Keratinocyte (primary cell): ENCODE measurements around the gene FTO. TPM values are rescaled to one million over a fixed set of nuclear protein-coding genes. Genes with fewer than 3 reads are reported as not detected.

ENCODE experiments used
- DNase-seq: peaks from one replicate; pipeline ENCODE4 v3.0.0-alpha.2; 2011; ENCODE audit warnings: low read depth, missing footprints, low spot score
- FAIRE-seq: peaks from 2 replicates; lab custom pipeline; 2011; peaks lifted over from hg19 to GRCh38; lab: Jason Lieb, UNC
- H2AFZ ChIP-seq: 2 replicates; pipeline ENCODE4 v1.6.0; 2012; ENCODE audit warnings: low read length, control low read depth, inconsistent platforms; ENCODE audit not compliant: control insufficient read depth
- H3K27ac ChIP-seq: 2 replicates; pipeline ENCODE4 v1.5.1; 2011; ENCODE audit warnings: low read length; ENCODE audit not compliant: control insufficient read depth, insufficient read depth
- H3K27me3 ChIP-seq: 3 replicates; pipeline ENCODE4 v1.6.0; 2011; ENCODE audit warnings: low read length; ENCODE audit not compliant: control insufficient read depth, insufficient read depth; ENCODE audit errors: extremely low read depth
- H3K36me3 ChIP-seq, 2 experiments: 2 replicates in 1 of 2; 3 replicates in 1 of 2; pipeline ENCODE4 v1.5.1; 2011; ENCODE audit warnings: low read length in 2 of 2, mild to moderate bottlenecking in 1 of 2; ENCODE audit not compliant: control insufficient read depth in 2 of 2, insufficient read depth in 2 of 2; ENCODE audit errors: extremely low read depth in 1 of 2
- H3K4me1 ChIP-seq: 3 replicates; pipeline ENCODE4 v1.5.1; 2011; ENCODE audit warnings: low read length; ENCODE audit not compliant: control insufficient read depth, insufficient read depth; ENCODE audit errors: extremely low read depth
- H3K4me2 ChIP-seq: 3 replicates; pipeline ENCODE4 v1.6.0; 2011; ENCODE audit warnings: low read depth, low read length; ENCODE audit not compliant: control insufficient read depth, insufficient read depth; ENCODE audit errors: extremely low read depth
- H3K4me3 ChIP-seq, 3 experiments: fragments of 200-600 bp in 1 of 3; sonication (generic) in 1 of 3; 2 replicates in 2 of 3; 3 replicates in 1 of 3; pipeline ENCODE4 v1.5.1; 2011 to 2016; ENCODE audit warnings: low read length in 3 of 3, mild to moderate bottlenecking in 3 of 3, control low read depth in 2 of 3, inconsistent platforms in 1 of 3, low read depth in 1 of 3, mixed read lengths in 1 of 3, mixed run types in 1 of 3, moderate library complexity in 1 of 3; ENCODE audit not compliant: control insufficient read depth in 2 of 3, insufficient read depth in 2 of 3; ENCODE audit errors: extremely low read depth in 1 of 3
- H3K79me2 ChIP-seq: 2 replicates; pipeline ENCODE4 v1.6.0; 2012; ENCODE audit warnings: low read length; ENCODE audit not compliant: control insufficient read depth, insufficient read depth
- H3K9ac ChIP-seq: 3 replicates; pipeline ENCODE4 v1.6.0; 2011; ENCODE audit warnings: low read length; ENCODE audit not compliant: control insufficient read depth, insufficient read depth; ENCODE audit errors: extremely low read depth
- H3K9me1 ChIP-seq: 3 replicates; pipeline ENCODE4 v1.6.0; 2011; ENCODE audit warnings: low read length; ENCODE audit not compliant: control insufficient read depth, insufficient read depth; ENCODE audit errors: extremely low read depth
- H3K9me3 ChIP-seq: 2 replicates; pipeline ENCODE4 v1.5.1; 2012; ENCODE audit warnings: low read depth, low read length; ENCODE audit not compliant: control insufficient read depth
- H4K20me1 ChIP-seq: 3 replicates; pipeline ENCODE4 v1.6.0; 2011; ENCODE audit warnings: low read length; ENCODE audit not compliant: control insufficient read depth, insufficient read depth; ENCODE audit errors: extremely low read depth
- EZH2 ChIP-seq: IDR thresholded peaks from one replicate; pipeline ENCODE4 v1.6.1; 2012; ENCODE audit warnings: inconsistent platforms, mild to moderate bottlenecking, low read length, moderate library complexity
- dilution Hi-C: fragments of 300-500 bp; cut with MboI; formaldehyde crosslinking; loops from one replicate; pipeline ENCODE4 v1.7.0; 2020; ENCODE audit warnings: low sequenced_read_pairs; ENCODE audit not compliant: extremely low pct_ligation_motif_present
- polyA plus RNA-seq, 5 experiments: library from polyadenylated mRNA; depleted of rRNA in 3 of 5; stranded (reverse) in 3 of 5; stranded (forward) in 1 of 5; unstranded in 1 of 5; fragments of >200 nt; gene quantifications; 1 replicate in 1 of 5; 2 replicates in 3 of 5; 3 replicates in 1 of 5; pipeline versions ENCODE4 v1.2.1 to v1.2.3, GENCODE V29; 2011 to 2012; ENCODE audit warnings: missing spikeins in 2 of 5, low read depth in 1 of 5, low replicate concordance in 1 of 5
- TF ChIP-seq, protein P1 (sequence below), 3 experiments: IDR thresholded peaks in 1 of 3; conservative IDR thresholded peaks in 1 of 3; optimal IDR thresholded peaks in 1 of 3; 2 replicates in 2 of 3; 3 replicates in 1 of 3; pipeline versions ENCODE3 to v1.5.1; 2011; ENCODE audit warnings: low read length in 3 of 3, mild to moderate bottlenecking in 3 of 3, moderate library complexity in 2 of 3, control low read depth in 1 of 3, inconsistent platforms in 1 of 3; ENCODE audit not compliant: insufficient read depth in 2 of 3; ENCODE audit errors: extremely low read depth in 1 of 3

FTO gene
- polyA plus RNA-seq, 1 donor (not counting 4 experiments of a cell fraction or from before 2014, with no cell fraction given), result 56.4 TPM

DNA sequence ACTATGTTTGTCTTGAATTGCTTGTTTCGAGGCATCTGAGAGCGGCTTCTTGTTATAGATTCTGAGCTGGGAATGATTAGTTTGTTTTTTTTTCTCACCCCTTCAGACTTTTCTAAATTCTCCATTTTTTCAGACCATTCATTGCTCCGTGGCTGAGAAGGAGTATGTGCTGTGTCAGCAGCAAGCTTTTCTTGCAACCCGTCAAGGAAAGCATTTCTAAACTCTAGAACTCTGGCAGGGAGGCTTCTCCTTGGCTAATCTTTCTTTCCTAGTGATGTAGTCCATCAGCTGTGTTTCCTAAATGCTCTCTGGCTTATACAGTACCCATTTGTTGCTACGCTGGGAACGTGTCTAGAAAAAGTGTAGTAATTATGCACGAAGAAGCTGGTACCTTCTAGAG is 133.5 kb downstream of the FTO start:
- Histone ChIP-seq H3K27me3 (no peaks in the 10 kb centered on the region), H3K9me3 (no peaks in the 10 kb centered on the region), H3K4me1 (peaks cover 13% of the 10 kb centered on the region), H2AFZ (no peak overlapping the region), H3K79me2 (peaks cover 2% of the 10 kb centered on the region), H4K20me1 (no peaks in the 10 kb centered on the region), H3K9me1 (no peaks in the 10 kb centered on the region), H3K9ac (no peak overlapping the region), H3K4me2 (no peak overlapping the region), H3K27ac (no peak overlapping the region), H3K4me3 (no peak overlapping the region), H3K36me3 (no peaks in the 10 kb centered on the region)
- FAIRE-seq (peak; percentile 9), DNase-seq (no peak)
- dilution Hi-C loops, result no loop called here
- TF ChIP-seq EZH2, result no peak
- TF ChIP-seq, protein P1, sequence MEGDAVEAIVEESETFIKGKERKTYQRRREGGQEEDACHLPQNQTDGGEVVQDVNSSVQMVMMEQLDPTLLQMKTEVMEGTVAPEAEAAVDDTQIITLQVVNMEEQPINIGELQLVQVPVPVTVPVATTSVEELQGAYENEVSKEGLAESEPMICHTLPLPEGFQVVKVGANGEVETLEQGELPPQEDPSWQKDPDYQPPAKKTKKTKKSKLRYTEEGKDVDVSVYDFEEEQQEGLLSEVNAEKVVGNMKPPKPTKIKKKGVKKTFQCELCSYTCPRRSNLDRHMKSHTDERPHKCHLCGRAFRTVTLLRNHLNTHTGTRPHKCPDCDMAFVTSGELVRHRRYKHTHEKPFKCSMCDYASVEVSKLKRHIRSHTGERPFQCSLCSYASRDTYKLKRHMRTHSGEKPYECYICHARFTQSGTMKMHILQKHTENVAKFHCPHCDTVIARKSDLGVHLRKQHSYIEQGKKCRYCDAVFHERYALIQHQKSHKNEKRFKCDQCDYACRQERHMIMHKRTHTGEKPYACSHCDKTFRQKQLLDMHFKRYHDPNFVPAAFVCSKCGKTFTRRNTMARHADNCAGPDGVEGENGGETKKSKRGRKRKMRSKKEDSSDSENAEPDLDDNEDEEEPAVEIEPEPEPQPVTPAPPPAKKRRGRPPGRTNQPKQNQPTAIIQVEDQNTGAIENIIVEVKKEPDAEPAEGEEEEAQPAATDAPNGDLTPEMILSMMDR (optimal IDR thresholded peaks at IDR 0.05 in 1 of 3, IDR thresholded peaks at IDR 0.05 in 1 of 3, conservative IDR thresholded peaks at IDR 0.05 in 1 of 3; ENCODE audit: extremely low read depth in 1 of 3, insufficient read depth in 2 of 3, low read length in 3 of 3), result no peak

DNA sequence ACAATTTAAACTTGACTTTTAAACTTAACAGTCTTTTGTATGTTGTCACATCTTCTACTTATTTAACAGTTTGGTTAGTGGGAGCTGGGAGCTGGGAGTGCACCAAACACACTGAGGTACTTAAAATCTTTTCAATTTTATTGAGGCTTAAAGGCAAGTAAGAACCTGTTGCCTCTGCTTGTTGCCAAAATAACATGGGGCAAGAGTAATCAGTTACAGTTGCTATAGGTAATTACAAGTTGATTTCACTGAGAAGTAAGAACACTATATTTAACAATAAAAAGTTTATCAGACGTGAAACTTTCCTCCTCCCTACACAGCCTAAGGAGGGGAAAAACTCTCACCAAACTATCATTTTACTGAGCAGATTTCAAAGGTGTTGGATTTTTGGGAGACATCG is 135.2 kb downstream of the FTO start:
- Histone ChIP-seq H3K9me3 (no peaks in the 10 kb centered on the region), H3K4me2 (peak overlapping the region; percentile 58), H3K4me1 (peaks cover 10% of the 10 kb centered on the region), H2AFZ (no peak overlapping the region), H3K36me3 (no peaks in the 10 kb centered on the region), H3K27ac (peak overlapping the region; percentile 81), H3K9ac (peak overlapping the region; percentile 56), H3K79me2 (peaks cover 2% of the 10 kb centered on the region), H3K27me3 (no peaks in the 10 kb centered on the region), H4K20me1 (no peaks in the 10 kb centered on the region), H3K9me1 (no peaks in the 10 kb centered on the region), H3K4me3 (peak overlapping the region in 1 of 3 experiments; percentile 7)
- dilution Hi-C loops, result no loop called here
- no peak for FAIRE-seq
- no peak for DNase-seq
- TF ChIP-seq, protein P1 (optimal IDR thresholded peaks at IDR 0.05 in 1 of 3, IDR thresholded peaks at IDR 0.05 in 1 of 3, conservative IDR thresholded peaks at IDR 0.05 in 1 of 3; ENCODE audit: extremely low read depth in 1 of 3, insufficient read depth in 2 of 3, low read length in 3 of 3), result no peak
- no peak for TF ChIP-seq EZH2
